ENCODE results near the gene CORO7. TPM values are rescaled to one million over a fixed set of nuclear protein-coding genes. Genes with fewer than 3 reads are reported as not detected.

The CORO7 gene
- total and polyA plus RNA-seq, 2 donors (not counting 1 experiment from before 2014, with no cell fraction given): 117 to 230 TPM

- Histone ChIP-seq H3K27me3 (replicated peaks in 1 of 4; ENCODE audit: control extremely low read depth in 1 of 4, control insufficient read depth in 3 of 4, insufficient read depth in 4 of 4, low read length in 3 of 4) (no peaks in the 10 kb centered on the region), H3K4me2 (replicated peaks; ENCODE audit: low read depth, low read length, poor library complexity, severe bottlenecking) (no peak overlapping the region), H4K20me1 (ENCODE audit: control insufficient read depth, insufficient read depth, low read length, poor library complexity, severe bottlenecking) (peaks cover 2% of the 10 kb centered on the region), H3K4me3 (ENCODE audit: control extremely low read depth in 1 of 5, extremely low read depth in 1 of 5, insufficient read depth in 1 of 5, low read depth in 2 of 5, low read length in 4 of 5) (no peak overlapping the region), H3K4me1 (ENCODE audit: control insufficient read depth in 2 of 2, insufficient read depth in 2 of 2, low read length in 2 of 2) (peaks cover 4 to 11% of the 10 kb centered on the region in 2 donors), H2AFZ (ENCODE audit: insufficient read depth, low read depth, low read length, poor library complexity, severe bottlenecking) (no peak overlapping the region), H3K9me3 (ENCODE audit: control extremely low read depth in 1 of 3, control insufficient read depth in 2 of 3, insufficient read depth in 1 of 3, low read length in 2 of 3) (no peaks in the 10 kb centered on the region), H3K36me3 (replicated peaks in 1 of 2; ENCODE audit: control extremely low read depth in 1 of 2, control insufficient read depth in 1 of 2, extremely low read depth in 1 of 2, insufficient read depth in 2 of 2, low read length in 1 of 2) (no peaks in the 10 kb centered on the region), H3K27ac (ENCODE audit: low read length in 2 of 2) (no peak overlapping the region), H3K79me2 (ENCODE audit: control insufficient read depth, insufficient read depth, low read length) (peaks cover 3% of the 10 kb centered on the region), H3K9ac (ENCODE audit: low read length) (no peak overlapping the region)
- no peak for DNase-seq
- intact Hi-C loops (cut with micrococcal nuclease): no loop called here
- WGBS (ENCODE audit: insufficient coverage): 95% methylated on average over 3 of the region's 8 CpGs
- CTCF ChIA-PET: interaction anchor here (1.8 to 10.7 kb wide), 2 partner anchors 9 to 18 kb away, joined by 4 to 108 read pairs; no protein-coding TSS in a partner anchor
- ATAC-seq (ENCODE audit: low read depth): no peak
- TF ChIP-seq CTCF (IDR thresholded peaks at IDR 0.05): no peak
- TF ChIP-seq EZH2 (IDR thresholded peaks at IDR 0.05; ENCODE audit: borderline replicate concordance, insufficient read depth, low read depth, low read length, poor library complexity, severe bottlenecking): no peak
- no peak overlapping the region for H3K4me3 Mint-ChIP-seq
- H3K4me1 Mint-ChIP-seq: peaks cover 15% of the 10 kb centered on the region
- H3K27ac Mint-ChIP-seq: no peak overlapping the region
- POLR2A ChIA-PET: interaction anchor here (0.6 kb wide), 1 partner anchor 52 kb away, joined by 5 read pairs; no protein-coding TSS in a partner anchor
- no peaks in the 10 kb centered on the region for H3K9me3 Mint-ChIP-seq (ENCODE audit: insufficient read depth)
- no peaks in the 10 kb centered on the region for H3K27me3 Mint-ChIP-seq
These were observed 4.2 kb upstream of the CORO7 start for GRCh38 chr16:4420505-4421105.

- peaks cover 18% of the 10 kb centered on the region for H3K4me1 Mint-ChIP-seq
- Histone ChIP-seq H2AFZ (ENCODE audit: insufficient read depth, low read depth, low read length, poor library complexity, severe bottlenecking) (no peak overlapping the region), H3K79me2 (ENCODE audit: control insufficient read depth, insufficient read depth, low read length) (peaks cover 14% of the 10 kb centered on the region), H3K36me3 (replicated peaks in 1 of 2; ENCODE audit: control extremely low read depth in 1 of 2, control insufficient read depth in 1 of 2, extremely low read depth in 1 of 2, insufficient read depth in 2 of 2, low read length in 1 of 2) (no peaks in the 10 kb centered on the region), H3K27me3 (replicated peaks in 1 of 4; ENCODE audit: control extremely low read depth in 1 of 4, control insufficient read depth in 3 of 4, insufficient read depth in 4 of 4, low read length in 3 of 4) (no peaks in the 10 kb centered on the region), H3K9ac (ENCODE audit: low read length) (no peak overlapping the region), H3K9me3 (ENCODE audit: control extremely low read depth in 1 of 3, control insufficient read depth in 2 of 3, insufficient read depth in 1 of 3, low read length in 2 of 3) (no peaks in the 10 kb centered on the region), H3K4me2 (replicated peaks; ENCODE audit: low read depth, low read length, poor library complexity, severe bottlenecking) (no peak overlapping the region), H4K20me1 (ENCODE audit: control insufficient read depth, insufficient read depth, low read length, poor library complexity, severe bottlenecking) (peaks cover 13% of the 10 kb centered on the region), H3K4me1 (ENCODE audit: control insufficient read depth in 2 of 2, insufficient read depth in 2 of 2, low read length in 2 of 2) (peaks cover 11 to 18% of the 10 kb centered on the region in 2 donors), H3K4me3 (ENCODE audit: control extremely low read depth in 1 of 5, extremely low read depth in 1 of 5, insufficient read depth in 1 of 5, low read depth in 2 of 5, low read length in 4 of 5) (no peak overlapping the region), H3K27ac (ENCODE audit: low read length in 2 of 2) (no peak overlapping the region)
- intact Hi-C loops (cut with micrococcal nuclease): loop anchor here (5.0 kb wide), 2 partner anchors 147 to 702 kb away; partner anchors contain the start of genes TFAP4 and TRAP1
- WGBS (ENCODE audit: insufficient coverage): 97% methylated on average over 7 of the region's 7 CpGs
- no peaks in the 10 kb centered on the region for H3K27me3 Mint-ChIP-seq
- TF ChIP-seq EZH2 (IDR thresholded peaks at IDR 0.05; ENCODE audit: borderline replicate concordance, insufficient read depth, low read depth, low read length, poor library complexity, severe bottlenecking): no peak
- TF ChIP-seq CTCF (IDR thresholded peaks at IDR 0.05): no peak
- DNase-seq (no peak), ATAC-seq (ENCODE audit: low read depth) (no peak)
- no peaks in the 10 kb centered on the region for H3K9me3 Mint-ChIP-seq (ENCODE audit: insufficient read depth)
- CTCF ChIA-PET: interaction anchor here (10.7 kb wide), 1 partner anchor 17 kb away, joined by 108 read pairs; no protein-coding TSS in a partner anchor
- POLR2A ChIA-PET: interaction anchor here (0.6 kb wide), 1 partner anchor 146 kb away, joined by 4 read pairs; the partner anchor contains the start of gene TFAP4
- no peak overlapping the region for H3K4me3 Mint-ChIP-seq
- H3K27ac Mint-ChIP-seq: no peak overlapping the region
These were observed 3.1 kb upstream of the CORO7 start for GRCh38 chr16:4419402-4419959.
